M059J (cell line): ENCODE results near the gene TMEM116. TPM values are rescaled to one million over a fixed set of nuclear protein-coding genes. Genes with fewer than 3 reads are reported as not detected.
A peak's percentile ranks its signal among the peaks of the same experiment; 100 is the strongest.

Source experiments
- DNase-seq: peaks from one replicate; pipeline ENCODE4 v3.0.0-alpha.2; 2012; ENCODE audit warnings: low read depth
- total RNA-seq: library from RNA; depleted of rRNA; stranded (reverse); fragments of >200 nt; shearing (Covaris generic); gene quantifications from 2 replicates; pipeline ENCODE4 v1.2.3, GENCODE V29; 2014; rRNA removed

The TMEM116 gene
- total RNA-seq, 1 experiment from 2014 or later, result 6.9 TPM

DNA sequence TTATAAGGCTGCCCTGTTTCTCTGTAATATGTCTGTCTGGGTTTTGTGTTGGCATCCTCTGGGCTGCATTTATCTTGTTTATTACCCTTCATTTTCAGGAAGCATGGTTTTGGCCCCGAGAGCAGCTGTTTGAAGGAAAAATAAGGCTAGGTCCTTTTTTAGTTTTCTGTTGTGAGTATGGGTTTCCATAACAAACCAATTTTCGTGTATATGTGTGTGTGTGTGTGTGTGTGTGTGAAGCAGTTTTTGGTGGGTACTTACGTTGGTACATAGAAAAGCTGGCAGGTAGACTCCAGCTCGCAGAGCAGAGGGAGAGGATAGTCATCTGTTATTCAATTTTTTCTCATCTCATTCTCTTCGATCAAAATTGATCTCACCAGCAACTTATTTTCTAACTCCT is 118.4 kb downstream of the TMEM116 start:
- no peak for DNase-seq

DNA sequence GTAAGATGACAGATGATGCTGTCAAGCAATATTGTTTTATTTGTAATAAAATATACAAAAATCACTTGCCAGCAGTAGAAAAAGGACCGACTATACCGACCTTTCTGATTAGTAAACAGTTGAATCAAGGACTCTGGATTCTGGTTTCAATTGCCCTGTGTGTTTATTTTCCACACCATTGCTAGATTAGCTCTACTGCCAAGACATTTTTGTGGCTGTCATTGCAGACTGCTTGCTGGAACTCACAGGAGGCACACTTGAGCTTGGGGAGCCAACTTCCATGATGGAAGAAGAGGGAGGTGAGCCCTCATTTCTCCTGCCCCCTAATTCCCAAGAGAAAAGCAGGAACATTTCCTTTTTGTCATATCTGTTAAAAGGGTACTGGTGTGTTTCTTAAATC is 119.7 kb downstream of the TMEM116 start:
- peak; percentile 5 for DNase-seq

DNA sequence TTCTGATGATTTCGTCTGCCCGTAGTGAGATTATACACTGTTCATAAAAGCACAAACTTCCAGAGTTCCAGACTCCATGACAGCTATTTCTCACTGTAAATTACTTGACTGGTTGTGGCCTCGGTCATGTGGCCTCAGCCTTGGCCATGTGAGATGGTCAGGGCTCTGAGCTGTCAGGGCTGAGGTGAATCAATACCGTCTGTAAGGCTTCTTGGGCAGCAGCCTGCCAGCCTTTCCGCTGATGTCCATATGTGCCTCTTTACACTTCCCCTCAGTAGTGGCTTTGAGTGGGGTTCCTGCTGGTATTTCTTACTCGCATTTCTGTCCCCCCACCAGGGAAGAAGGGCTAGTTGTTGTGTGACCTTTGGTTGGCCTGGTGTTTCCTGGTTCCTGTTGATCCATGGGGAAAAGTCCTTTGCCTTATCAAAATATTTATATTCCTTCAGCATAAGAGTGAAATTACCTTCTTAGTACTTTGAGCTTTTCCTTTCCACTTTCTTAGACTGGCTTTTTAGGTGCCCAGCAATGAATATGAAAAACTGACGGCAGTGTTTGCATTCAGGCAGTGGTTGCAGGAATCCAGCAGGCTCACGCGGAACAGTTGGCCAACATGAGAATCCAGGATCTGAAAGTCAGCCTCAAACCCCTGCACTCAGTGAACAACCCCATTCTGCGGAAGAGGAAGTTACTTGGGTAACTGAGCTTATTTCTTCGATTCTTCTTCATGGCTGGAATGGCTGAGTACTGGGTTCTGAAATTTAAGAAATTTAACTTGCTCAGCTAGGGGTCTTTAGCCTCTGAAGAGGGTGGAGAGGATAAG is 124.8 kb downstream of the TMEM116 start:
- no peak for DNase-seq

DNA sequence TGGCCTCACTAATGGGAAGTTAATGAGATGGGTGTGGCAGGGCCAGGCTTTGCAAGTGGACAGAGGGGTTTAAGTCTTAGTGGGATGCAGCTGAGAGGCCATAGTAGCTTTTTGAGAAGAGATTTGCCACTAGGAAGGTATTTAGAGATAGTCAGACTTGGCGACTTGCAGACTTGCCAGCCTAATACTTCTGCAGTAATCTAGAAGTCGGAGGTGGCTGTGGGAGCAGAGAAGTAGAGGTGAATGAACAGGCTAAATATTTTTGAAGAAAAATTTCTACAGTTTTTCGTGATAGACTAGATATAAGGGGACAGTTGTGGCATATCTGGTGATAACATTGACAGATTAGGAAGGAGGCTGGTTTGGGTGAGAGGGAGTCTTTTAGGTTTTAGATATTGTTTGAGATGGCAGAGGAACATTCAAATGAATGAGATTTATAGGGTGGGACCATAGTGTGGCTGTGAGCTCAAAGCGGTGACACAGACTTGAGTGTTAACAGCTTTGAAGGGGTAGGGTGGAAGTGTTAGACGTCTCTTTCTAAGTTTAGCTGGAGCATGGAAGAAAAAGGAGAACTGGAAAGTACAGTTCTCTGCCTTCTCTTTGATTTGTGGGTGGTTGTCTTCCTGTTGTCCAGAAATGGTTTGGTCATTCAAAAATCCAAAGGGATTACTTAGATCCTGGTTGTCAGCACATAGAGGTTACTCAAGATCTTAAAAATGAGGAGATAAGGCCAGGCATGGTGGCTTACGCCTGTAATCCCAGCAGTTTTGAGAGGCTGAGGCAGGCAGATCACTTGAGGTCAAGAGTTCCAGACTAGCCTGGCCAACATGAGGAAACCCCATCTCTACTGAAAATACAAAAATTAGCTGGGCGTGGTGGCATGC is 126.1 kb downstream of the TMEM116 start:
- DNase-seq, result no peak

DNA sequence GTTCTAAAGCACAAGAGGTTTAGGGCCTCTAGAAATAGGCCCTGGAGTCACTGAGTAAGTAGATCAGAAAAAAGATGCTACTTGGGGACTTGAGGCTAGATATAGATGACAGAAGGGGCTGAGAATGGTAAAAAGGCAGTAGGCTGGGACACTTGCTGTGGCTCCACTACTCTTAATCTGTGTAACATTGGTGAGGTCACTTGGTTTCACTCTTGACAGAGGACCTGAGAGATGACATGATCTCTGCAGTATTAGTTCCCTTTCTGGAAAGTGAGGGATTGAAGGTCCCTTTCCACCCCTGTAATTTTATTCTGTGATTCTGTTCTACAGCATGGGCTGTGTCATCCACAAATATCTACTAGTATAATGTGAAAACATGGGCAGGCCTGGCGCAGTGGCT is 131.2 kb downstream of the TMEM116 start:
- no peak for DNase-seq

Other genes with a start within 250 kb of the TMEM116 start
- gene ALDH2, start 246.2 kb downstream of the TMEM116 start, total RNA-seq, result 9.0 and 20.5 TPM in 2 replicates
- 24.0 and 38.8 TPM in 2 replicates for gene MAPKAPK5, start 170.9 kb downstream of the TMEM116 start, total RNA-seq
- gene ERP29, start 261 bp upstream of the TMEM116 start, total RNA-seq, result 115 and 127 TPM in 2 replicates
- gene NAA25, start 95.6 kb upstream of the TMEM116 start, total RNA-seq, result 12.9 and 17.4 TPM in 2 replicates
- gene TRAFD1, start 112.4 kb upstream of the TMEM116 start, total RNA-seq, result 30.7 and 55.6 TPM in 2 replicates